SK-N-MC (cell line): ENCODE results near the gene TARBP1.
A peak's percentile ranks its signal among the peaks of the same experiment; 100 is the strongest.

Experiments
- DNase-seq: peaks from one replicate; pipeline ENCODE4 v3.0.0-alpha.2; 2011; ENCODE audit warnings: low read depth, low spot score
- H3K27ac ChIP-seq: fragments of 200-600 bp; sonication (generic); 2 replicates; pipeline ENCODE4 v1.5.1; 2016; ENCODE audit warnings: mixed run types
- H3K36me3 ChIP-seq: fragments of 200-600 bp; sonication (generic); 2 replicates; pipeline ENCODE4 v1.6.1; 2017; ENCODE audit warnings: antibody characterized with exemption, low read length, mixed read lengths; ENCODE audit not compliant: insufficient read depth
- H3K4me3 ChIP-seq: fragments of 200-600 bp; sonication (generic); 2 replicates; pipeline ENCODE4 v1.5.1; 2016
- H3K9ac ChIP-seq: fragments of 200-600 bp; sonication (generic); 2 replicates; pipeline ENCODE4 v1.8.0; 2017; ENCODE audit warnings: mixed run types, mixed read lengths; ENCODE audit not compliant: insufficient read length
- H3K9me3 ChIP-seq: fragments of 200-600 bp; sonication (generic); 2 replicates; pipeline ENCODE4 v1.6.1; 2017; ENCODE audit warnings: low read depth, mild to moderate bottlenecking, antibody characterized with exemption, low read length, moderate library complexity, mixed read lengths
- EZH2 ChIP-seq: fragments of 200-600 bp; sonication (generic); IDR thresholded peaks from one replicate; pipeline ENCODE4 v1.6.1; 2017; ENCODE audit warnings: antibody characterized with exemption
- FOXP2 ChIP-seq: optimal IDR thresholded peaks from 2 replicates; pipeline ENCODE3; 2011; ENCODE audit warnings: mild to moderate bottlenecking, moderate library complexity; ENCODE audit not compliant: insufficient read depth; ENCODE audit errors: extremely low read length, control extremely low read depth
- POLR2AphosphoS5 ChIP-seq: IDR thresholded peaks from 2 replicates; pipeline ENCODE4 v1.6.1; 2012; ENCODE audit warnings: mild to moderate bottlenecking, low read depth, low read length, borderline replicate concordance

TARBP1 gene

GRCh38 chr1:234499943-234500245 is 20.9 kb upstream of the TARBP1 start:
- Histone ChIP-seq H3K9me3 (no peaks in the 10 kb centered on the region), H3K9ac (peak overlapping the region; percentile 51), H3K4me3 (peak overlapping the region; percentile 63), H3K27ac (peak overlapping the region; percentile 75), H3K36me3 (no peaks in the 10 kb centered on the region)
- no peak for TF ChIP-seq FOXP2
- TF ChIP-seq POLR2AphosphoS5, result no peak
- no peak for TF ChIP-seq EZH2
- DNase-seq, result no peak

- Histone ChIP-seq H3K27ac (peak overlapping the region; percentile 75), H3K9me3 (no peaks in the 10 kb centered on the region), H3K9ac (peak overlapping the region; percentile 51), H3K4me3 (peak overlapping the region; percentile 63), H3K36me3 (no peaks in the 10 kb centered on the region)
- TF ChIP-seq FOXP2, result no peak
- TF ChIP-seq POLR2AphosphoS5, result no peak
- TF ChIP-seq EZH2, result no peak
- no peak for DNase-seq
These were observed 20.4 kb upstream of the TARBP1 start for GRCh38 chr1:234499119-234499942.

- TF ChIP-seq EZH2, result no peak
- no peak for TF ChIP-seq POLR2AphosphoS5
- TF ChIP-seq FOXP2, result no peak
- H3K36me3 ChIP-seq, result no peaks in the 10 kb centered on the region
- H3K9ac ChIP-seq, result peak overlapping the region; percentile 20
- no peak overlapping the region for H3K27ac ChIP-seq
- no peaks in the 10 kb centered on the region for H3K9me3 ChIP-seq
- no peak for DNase-seq
- no peak overlapping the region for H3K4me3 ChIP-seq
These were observed 19.6 kb upstream of the TARBP1 start for GRCh38 chr1:234498448-234499118.

GRCh38 chr1:234497589-234497988 is 18.6 kb upstream of the TARBP1 start:
- Histone ChIP-seq H3K4me3 (no peak overlapping the region), H3K9ac (no peak overlapping the region), H3K36me3 (no peaks in the 10 kb centered on the region), H3K27ac (no peak overlapping the region), H3K9me3 (no peaks in the 10 kb centered on the region)
- DNase-seq, result no peak
- TF ChIP-seq POLR2AphosphoS5 (no peak), EZH2 (no peak), FOXP2 (no peak)

GRCh38 chr1:234495231-234495990 is 16.4 kb upstream of the TARBP1 start:
- peak overlapping the region; percentile 28; the same call in 1 of the 2 replicates for H3K27ac ChIP-seq
- no peak overlapping the region for H3K9ac ChIP-seq
- DNase-seq, result no peak
- no peaks in the 10 kb centered on the region for H3K9me3 ChIP-seq
- no peaks in the 10 kb centered on the region for H3K36me3 ChIP-seq
- peak overlapping the region; percentile 3; the same call in 1 of the 2 replicates for H3K4me3 ChIP-seq
- no peak for TF ChIP-seq EZH2
- TF ChIP-seq FOXP2, result no peak
- TF ChIP-seq POLR2AphosphoS5, result no peak

GRCh38 chr1:234494049-234494448 is 15.1 kb upstream of the TARBP1 start:
- DNase-seq, result no peak
- no peak overlapping the region for H3K9ac ChIP-seq
- H3K4me3 ChIP-seq, result no peak overlapping the region

GRCh38 chr1:234490793-234491479 is 12.0 kb upstream of the TARBP1 start:
- H3K4me3 ChIP-seq, result no peak overlapping the region
- H3K27ac ChIP-seq, result no peak overlapping the region
- DNase-seq, result no peak
- H3K36me3 ChIP-seq, result no peaks in the 10 kb centered on the region
- no peak overlapping the region for H3K9ac ChIP-seq
- TF ChIP-seq EZH2, result no peak
- TF ChIP-seq POLR2AphosphoS5, result no peak
- no peaks in the 10 kb centered on the region for H3K9me3 ChIP-seq

More at GRCh38 chr1:234494049-234494448, 15.1 kb upstream of the TARBP1 start:
- TF ChIP-seq FOXP2 (no peak), POLR2AphosphoS5 (no peak), EZH2 (no peak)
- no peak overlapping the region for H3K27ac ChIP-seq
- no peaks in the 10 kb centered on the region for H3K36me3 ChIP-seq
- no peaks in the 10 kb centered on the region for H3K9me3 ChIP-seq

- TF ChIP-seq POLR2AphosphoS5, result no peak
- no peak for TF ChIP-seq EZH2
- no peak for TF ChIP-seq FOXP2
- no peak overlapping the region for H3K9ac ChIP-seq
- H3K27ac ChIP-seq, result no peak overlapping the region
- no peak overlapping the region for H3K4me3 ChIP-seq
- H3K9me3 ChIP-seq, result no peaks in the 10 kb centered on the region
- DNase-seq, result no peak
- no peaks in the 10 kb centered on the region for H3K36me3 ChIP-seq
These were observed 10.7 kb upstream of the TARBP1 start for GRCh38 chr1:234489698-234490077.
